ENCODE measurements around the gene PIK3R5. TPM values are rescaled to one million over a fixed set of nuclear protein-coding genes. Genes with fewer than 3 reads are reported as not detected.

PIK3R5 gene
- total RNA-seq, 2 experiments from 2014 or later = 153 to 159 TPM

DNA sequence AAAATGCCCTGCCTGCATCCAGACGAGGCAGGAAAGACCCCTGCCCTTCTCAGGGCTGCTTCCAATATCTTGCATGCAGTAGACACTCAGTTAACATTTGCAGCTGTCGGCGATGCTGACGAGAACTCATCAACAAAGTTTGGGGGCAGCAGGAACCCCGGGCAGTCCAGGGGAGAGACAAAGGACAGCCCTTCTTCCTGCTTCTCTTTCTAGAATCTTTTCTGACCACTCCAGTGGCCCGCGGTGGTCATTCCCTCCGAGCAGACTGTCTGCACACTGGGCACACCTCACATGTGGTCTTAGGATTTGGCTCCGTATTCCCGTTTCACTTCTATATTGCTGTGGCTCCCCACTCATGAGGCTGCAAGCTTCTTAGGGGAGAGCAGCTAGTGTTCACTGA lies 135.4 kb downstream of the PIK3R5 start:
- Mint-ChIP-seq H3K4me3 (no peak overlapping the region), H3K4me1 (ENCODE audit: low read depth) (no peaks in the 10 kb centered on the region), H3K9me3 (no peaks in the 10 kb centered on the region), H3K27me3 (no peaks in the 10 kb centered on the region), H3K27ac (no peak overlapping the region), H3K36me3 (ENCODE audit: low read depth) (no peaks in the 10 kb centered on the region)
- H3K4me1 ChIP-seq (ENCODE audit: insufficient read depth, low read length) = no peaks in the 10 kb centered on the region
- no peak overlapping the region for H3K4me3 ChIP-seq (ENCODE audit: low read length)
- H3K9me3 ChIP-seq (ENCODE audit: control insufficient read depth in 1 of 2, insufficient read depth in 1 of 2, low read length in 2 of 2) = no peaks in the 10 kb centered on the region
- intact Hi-C loops (cut with DNase I, micrococcal nuclease) = no loop called here
- ChIA-PET POLR2A (no interaction called here), CTCF (no interaction called here)
- H3K36me3 ChIP-seq (ENCODE audit: insufficient read depth, low read length) = no peaks in the 10 kb centered on the region
- DNase-seq (no peak), ATAC-seq (ENCODE audit: poor library complexity) (no peak)
- no peak overlapping the region for H3K27ac ChIP-seq (ENCODE audit: low read depth in 1 of 2, low read length in 2 of 2)
- H3K27me3 ChIP-seq (ENCODE audit: control insufficient read depth in 1 of 2, insufficient read depth in 2 of 2, low read length in 2 of 2) = no peaks in the 10 kb centered on the region
- TF ChIP-seq, protein P1, sequence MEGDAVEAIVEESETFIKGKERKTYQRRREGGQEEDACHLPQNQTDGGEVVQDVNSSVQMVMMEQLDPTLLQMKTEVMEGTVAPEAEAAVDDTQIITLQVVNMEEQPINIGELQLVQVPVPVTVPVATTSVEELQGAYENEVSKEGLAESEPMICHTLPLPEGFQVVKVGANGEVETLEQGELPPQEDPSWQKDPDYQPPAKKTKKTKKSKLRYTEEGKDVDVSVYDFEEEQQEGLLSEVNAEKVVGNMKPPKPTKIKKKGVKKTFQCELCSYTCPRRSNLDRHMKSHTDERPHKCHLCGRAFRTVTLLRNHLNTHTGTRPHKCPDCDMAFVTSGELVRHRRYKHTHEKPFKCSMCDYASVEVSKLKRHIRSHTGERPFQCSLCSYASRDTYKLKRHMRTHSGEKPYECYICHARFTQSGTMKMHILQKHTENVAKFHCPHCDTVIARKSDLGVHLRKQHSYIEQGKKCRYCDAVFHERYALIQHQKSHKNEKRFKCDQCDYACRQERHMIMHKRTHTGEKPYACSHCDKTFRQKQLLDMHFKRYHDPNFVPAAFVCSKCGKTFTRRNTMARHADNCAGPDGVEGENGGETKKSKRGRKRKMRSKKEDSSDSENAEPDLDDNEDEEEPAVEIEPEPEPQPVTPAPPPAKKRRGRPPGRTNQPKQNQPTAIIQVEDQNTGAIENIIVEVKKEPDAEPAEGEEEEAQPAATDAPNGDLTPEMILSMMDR (IDR thresholded peaks at IDR 0.05) = no peak

DNA sequence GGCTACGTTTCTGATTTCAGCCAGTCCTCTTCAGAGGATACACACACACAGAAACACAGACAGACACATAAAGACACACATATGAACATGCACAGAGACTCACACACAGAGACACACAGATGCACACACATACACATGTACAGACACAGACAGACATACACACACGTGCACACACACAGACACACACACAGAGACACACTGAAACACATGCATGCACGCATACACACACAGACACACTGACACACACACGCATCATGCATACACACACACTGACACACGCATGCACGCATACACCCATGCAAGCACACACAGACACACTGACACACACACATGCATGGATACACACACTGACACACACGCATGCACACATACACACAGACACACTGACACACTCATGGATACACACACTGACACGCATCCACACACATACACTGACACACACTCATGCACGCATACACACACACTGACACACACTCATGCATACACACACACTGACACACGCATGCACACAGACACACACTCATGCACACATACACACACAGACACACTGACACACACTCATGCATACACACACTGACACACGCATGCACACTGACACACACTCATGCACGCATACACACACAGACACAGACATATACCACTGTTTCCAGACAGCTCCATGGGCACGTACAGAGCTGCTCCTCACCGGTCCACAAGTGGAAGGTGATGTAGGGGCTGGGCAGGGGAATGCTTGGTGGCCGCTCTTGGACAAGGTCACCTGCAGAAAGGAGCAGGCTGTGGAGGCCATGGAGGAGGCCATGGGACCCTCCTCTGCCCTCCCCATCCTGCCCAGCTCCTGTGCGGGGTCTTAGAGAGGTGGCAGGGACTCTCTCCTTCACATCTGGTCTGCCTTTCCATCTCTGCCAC lies 136.2 kb downstream of the PIK3R5 start:
- Histone ChIP-seq H3K27ac (ENCODE audit: low read depth in 1 of 2, low read length in 2 of 2) (no peak overlapping the region), H3K4me3 (ENCODE audit: low read length) (no peak overlapping the region), H3K36me3 (ENCODE audit: insufficient read depth, low read length) (no peaks in the 10 kb centered on the region), H3K4me1 (ENCODE audit: insufficient read depth, low read length) (no peaks in the 10 kb centered on the region), H3K9me3 (ENCODE audit: control insufficient read depth in 1 of 2, insufficient read depth in 1 of 2, low read length in 2 of 2) (no peaks in the 10 kb centered on the region), H3K27me3 (ENCODE audit: control insufficient read depth in 1 of 2, insufficient read depth in 2 of 2, low read length in 2 of 2) (no peaks in the 10 kb centered on the region)
- ATAC-seq (ENCODE audit: poor library complexity) (no peak), DNase-seq (no peak)
- TF ChIP-seq, protein P1 (IDR thresholded peaks at IDR 0.05) = no peak
- ChIA-PET CTCF (no interaction called here), POLR2A (no interaction called here)
- intact Hi-C loops (cut with DNase I, micrococcal nuclease) = no loop called here
- Mint-ChIP-seq H3K4me3 (no peak overlapping the region), H3K27ac (no peak overlapping the region), H3K9me3 (no peaks in the 10 kb centered on the region), H3K4me1 (ENCODE audit: low read depth) (no peaks in the 10 kb centered on the region), H3K27me3 (no peaks in the 10 kb centered on the region), H3K36me3 (ENCODE audit: low read depth) (no peaks in the 10 kb centered on the region)

Other genes with a start within 250 kb of the PIK3R5 start
- not detected for gene CCDC42, start 220.9 kb downstream of the PIK3R5 start, total RNA-seq
- gene SPDYE4, start 207.2 kb downstream of the PIK3R5 start, total RNA-seq = not detected
- under 1 TPM in 1 of 2 experiments, not detected in 1; 0.22 TPM for gene MFSD6L, start 166.3 kb downstream of the PIK3R5 start, total RNA-seq
- gene PIK3R6, start 98.0 kb downstream of the PIK3R5 start, total RNA-seq = under 1 TPM; 0.50 to 0.60 TPM
- under 1 TPM; 0.08 to 0.14 TPM for gene NTN1, start 55.8 kb upstream of the PIK3R5 start, total RNA-seq

Measured in CD4-positive, alpha-beta T cell (primary cell).